CD4-positive, alpha-beta T cell treated with Interleukin-6 for 4 hours (primary cell): ENCODE measurements around the gene IRF2.

ENCODE experiments used
- DNase-seq: peaks from one replicate; pipeline ENCODE4 v3.0.0-alpha.2; 2020; ENCODE audit warnings: mixed read lengths

The IRF2 gene

DNA sequence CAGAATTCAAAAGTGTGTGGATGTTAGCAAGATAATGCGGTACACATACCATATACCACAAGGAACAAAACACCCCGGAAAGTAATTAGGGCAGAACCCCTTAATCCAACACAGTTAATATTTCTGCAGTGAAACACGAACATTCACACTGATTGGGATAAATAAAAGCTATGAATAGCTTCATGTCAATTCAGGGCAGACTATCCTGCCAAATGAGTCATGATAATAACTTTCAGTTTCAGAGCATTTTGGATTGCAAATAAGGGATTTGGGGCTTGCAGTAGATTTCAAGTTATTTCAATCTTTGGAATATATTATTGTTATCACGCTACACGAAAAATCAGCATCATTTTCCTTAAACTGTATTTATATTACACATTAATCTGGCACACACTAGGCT, 24.3 kb downstream of the IRF2 start:
- no peak for DNase-seq

DNA sequence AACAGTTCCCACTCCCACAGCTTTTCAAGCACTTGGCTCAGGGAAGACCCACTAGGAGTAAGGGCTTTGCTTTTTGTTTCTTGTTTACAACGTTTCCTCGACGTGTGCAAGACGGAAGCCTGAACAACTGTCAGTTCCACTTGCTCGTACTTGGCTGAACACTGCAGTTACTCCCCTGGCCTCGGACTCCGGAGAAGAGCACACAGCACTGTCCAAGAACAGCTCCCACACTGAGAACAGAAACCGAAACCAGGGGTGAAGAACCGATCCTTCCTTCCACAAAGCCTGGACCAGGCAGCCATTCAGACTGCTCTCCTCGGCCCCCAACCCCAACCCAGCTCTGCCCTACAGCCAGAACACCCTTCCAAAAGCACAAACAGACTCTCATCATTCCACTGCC, 25.5 kb downstream of the IRF2 start:
- peak; percentile 22 for DNase-seq

DNA sequence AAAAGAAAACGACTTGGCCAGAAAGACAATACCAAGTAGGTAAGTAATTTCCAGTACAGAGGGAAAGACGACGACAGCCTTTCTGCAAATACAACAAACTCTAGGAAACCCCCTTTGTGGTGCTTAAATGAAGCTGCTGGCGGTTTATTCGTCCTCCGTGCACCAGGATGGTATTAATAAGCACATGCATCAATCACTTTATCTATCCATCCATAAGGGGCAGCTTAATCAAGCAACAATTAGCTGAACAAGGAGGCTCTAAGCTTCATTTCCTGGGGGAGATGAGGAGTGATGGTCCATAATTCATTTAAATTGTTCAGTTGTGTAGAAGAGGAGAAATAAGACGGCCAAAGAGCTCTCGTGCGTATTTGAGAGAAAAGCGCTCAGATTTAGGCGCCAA, 26.2 kb downstream of the IRF2 start:
- no peak for DNase-seq

DNA sequence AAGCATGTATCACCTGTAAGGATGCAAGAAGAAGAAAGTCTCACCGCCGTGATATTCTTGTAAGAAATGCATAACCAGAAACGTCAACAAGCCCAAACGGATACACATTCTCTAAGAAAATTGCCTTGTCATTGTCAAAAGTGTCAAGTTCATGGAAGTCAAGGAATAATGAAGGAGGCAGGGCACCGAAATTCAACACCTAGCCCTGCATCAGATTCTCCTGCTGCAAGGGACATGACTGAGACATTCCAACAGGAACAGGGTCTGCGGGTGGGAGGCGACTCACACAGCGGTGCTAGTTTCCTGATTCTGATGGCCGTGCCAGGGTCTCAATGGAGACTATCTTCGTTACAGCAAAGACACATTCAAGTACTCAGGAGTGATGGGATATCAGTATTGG, 26.7 kb downstream of the IRF2 start:
- no peak for DNase-seq

DNA sequence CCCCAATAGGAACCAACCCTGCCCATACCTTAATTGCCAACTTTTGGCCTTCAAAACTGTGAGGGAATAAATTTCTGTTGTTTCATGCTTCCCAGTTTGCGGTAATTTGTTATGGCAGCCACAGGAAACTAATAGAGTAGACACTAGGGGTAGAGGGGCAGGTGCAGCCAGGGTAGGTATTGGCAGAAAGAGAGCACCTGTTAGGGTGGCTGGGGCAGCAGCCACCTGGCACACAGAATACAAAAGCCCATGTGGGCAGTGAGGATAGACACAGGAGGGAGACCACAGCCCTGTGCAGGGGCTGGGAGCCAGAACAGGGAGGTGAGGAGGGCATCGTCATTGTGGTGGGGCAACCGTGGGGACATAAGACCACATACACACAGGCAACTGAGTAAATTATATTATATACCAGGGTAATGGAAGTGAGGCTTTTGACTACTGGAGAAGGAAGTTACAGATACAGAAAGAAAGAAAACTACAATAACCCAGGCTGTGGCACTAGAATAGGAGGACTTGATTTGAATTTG, 28.2 kb downstream of the IRF2 start:
- DNase-seq: no peak

DNA sequence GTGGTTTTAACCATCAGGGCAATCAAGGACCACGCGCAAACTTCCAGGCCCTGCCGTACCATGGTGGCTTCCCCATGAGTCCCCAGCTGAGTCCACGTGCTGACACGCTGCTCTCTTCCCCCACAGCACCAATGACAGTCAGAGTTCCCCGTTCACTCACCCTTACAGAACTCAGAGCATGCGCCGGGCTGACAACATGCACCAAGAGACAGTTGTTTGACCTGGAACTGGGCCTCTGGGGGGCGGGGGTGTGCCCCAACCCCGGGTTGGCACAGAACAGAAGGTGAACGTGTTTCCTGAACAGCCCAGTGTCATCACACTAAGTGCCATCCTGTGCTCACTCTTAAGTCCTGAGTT, 29.4 kb downstream of the IRF2 start:
- DNase-seq: peak; percentile 49

DNA sequence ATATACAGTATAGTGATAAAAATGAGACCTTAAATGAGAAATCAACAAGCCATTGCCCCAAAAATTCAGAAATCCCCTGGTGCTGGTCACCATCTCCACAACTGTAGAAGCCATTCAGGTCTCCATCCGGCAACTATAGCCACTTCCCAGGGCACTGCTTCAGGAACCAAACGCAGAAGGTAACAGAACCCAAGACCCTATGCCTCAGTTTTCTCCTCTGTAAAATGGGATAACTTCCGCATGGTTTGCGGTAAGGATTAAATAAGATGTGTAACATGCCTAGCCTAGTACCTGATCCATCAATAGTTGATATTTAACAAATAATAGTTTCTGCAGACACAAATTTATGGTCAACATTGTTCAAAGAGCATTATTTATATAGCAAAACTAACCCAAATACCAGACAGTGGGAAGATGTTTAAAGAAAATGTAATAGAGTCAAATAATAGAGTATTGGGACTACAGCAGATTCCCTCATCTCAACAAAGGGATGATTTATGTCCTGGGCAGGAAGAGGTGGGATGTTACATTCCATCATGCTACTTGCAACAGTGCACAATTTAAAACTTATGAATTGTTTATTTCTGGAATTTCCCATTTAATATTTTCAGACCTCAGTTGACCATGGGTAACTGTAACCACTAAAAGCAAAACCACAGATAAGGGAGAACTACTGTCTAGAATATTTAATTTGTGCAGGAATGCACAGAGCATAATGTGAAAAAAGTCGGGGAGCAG, 30.0 kb downstream of the IRF2 start:
- no peak for DNase-seq

DNA sequence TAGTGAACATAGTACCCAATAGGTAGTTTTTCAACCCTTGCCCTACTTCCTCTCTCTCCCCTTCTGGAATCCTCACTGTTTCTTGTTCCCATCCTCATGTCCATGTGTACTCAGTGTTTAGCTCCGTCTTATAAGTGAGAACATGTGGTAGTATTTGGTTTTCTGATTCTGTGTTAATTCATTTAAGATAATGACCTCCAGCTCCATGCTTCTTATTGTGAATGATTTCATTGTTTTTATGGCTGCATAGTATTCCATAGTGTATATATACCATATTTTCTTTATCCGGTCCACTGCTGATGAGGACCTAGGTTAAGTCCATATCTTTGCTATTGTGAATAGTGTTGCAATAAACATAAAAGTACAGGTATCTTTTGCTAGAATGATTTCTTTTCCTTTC, 31.0 kb downstream of the IRF2 start:
- DNase-seq: no peak

DNA sequence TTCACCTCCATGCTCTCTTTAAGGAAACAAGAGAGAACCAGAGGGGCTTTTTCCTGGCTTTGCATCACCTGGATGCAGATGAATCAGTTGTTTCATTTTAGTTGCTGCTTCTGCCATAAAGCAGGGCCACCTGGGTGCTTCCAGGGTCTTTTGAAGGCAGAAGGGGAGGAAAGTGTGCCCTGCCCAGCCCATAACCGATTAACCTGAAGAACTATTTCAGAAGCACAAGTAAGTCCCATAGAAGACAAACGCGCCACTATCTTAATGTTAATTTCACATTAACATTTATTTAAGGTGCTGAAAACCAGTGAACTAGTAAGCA, 32.1 kb downstream of the IRF2 start:
- no peak for DNase-seq

DNA sequence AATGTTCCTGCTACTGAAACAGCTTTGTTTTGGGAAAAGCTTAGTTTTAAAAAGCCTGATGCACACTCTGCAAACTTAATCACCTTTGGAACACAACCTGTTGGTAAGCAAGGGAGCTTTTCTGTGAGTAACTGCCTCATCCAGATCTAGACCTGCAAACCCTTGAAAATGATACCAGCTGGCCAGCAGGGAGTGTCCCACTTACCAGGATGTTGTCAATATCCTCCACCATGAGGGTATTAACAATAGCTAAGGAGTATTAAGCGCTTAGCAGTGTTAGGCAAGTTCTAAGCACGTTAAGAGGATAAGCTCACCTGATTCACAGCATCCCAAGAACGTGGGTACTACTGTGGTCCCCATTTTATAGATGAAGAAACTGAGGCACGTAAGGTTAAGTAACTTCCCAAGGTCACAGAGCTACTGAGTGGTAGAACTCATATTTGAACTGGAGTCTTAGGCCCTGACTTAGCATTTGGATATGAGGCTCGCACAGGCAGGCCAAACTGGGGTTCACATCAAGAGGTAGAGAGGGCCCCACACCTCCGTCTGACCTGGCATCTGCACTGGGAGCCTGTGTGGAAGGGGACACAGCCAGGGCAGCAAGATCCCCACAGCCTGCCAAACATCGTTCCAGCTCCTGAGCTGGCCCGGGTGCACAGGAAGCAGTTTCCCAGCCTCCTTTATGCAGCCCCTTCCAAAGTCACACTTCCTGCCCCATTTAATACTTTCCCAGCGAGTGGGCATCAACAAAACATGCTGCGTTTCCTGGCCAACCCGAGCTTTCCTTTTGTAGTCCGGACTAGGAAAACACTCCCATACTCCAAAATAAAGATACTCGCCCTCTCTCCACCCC, 32.7 kb downstream of the IRF2 start:
- DNase-seq: no peak

DNA sequence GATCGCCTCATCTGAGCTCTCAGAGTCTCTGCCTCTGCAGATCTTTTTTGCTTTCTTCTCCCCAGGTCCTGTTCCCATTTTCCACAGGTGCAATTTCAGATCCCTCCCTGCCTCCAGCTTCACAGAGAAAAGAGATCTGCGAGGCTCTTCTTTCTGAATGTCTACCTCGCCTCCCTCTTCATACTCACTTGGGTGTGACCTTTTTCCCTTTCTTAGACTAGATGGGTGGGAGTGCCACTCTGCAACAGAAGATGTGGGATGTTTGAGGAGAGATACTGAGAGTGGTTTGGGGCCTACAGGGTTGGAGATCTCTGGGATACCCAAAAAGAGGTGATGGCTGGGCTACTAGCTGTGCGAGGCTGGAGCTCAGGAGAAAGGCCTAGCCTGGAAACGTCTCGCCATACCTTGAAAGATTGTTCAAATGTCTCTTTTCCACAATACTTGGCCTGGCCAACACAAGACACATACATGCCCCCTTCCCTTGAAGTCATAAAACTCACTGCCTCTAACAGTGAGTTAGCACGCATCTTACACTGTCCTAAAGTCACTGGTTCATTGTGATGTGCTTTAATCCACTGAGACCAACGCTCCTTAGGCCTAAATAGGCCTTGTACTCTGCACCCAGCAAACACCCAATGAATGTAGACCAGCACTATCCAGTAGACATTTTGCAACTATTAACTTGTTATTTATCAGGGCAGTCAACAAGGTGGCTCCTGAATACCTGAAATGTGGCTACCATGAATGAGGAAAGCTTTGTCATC, 33.6 kb downstream of the IRF2 start:
- DNase-seq: no peak

DNA sequence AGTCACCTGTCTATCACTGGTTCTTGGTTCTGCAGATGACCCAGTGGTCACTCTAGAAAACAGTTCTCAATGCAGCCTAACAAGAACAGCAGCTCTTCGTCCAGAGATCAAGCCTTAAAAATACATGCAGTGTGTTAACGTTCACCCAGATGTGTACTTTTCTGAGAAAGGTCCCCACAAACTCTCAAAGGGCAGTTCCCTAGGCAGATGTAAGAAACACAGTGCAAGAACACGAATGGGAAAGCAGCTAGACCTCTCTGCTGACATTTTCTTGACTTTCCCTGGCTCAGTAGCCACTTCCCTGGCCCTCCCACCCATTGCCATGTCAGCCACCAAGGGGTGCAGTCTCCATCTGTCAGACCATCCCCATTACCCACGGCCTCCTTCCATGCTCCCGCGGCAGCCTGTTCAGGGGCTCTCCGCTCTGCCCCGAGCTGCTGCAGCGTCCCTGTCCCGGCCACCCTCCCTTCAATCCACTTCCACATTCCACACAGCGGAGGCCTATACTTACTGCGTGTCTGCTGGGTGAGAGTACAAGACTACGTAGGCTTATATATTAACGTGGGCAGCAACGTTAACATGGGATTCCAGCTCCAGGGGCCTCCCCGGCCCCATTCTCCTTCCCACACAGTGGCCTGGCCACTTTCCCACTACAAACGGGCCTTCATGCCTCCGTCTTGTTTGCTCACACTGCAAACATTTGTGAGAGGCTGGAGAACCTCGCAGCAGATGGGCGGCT, 34.3 kb downstream of the IRF2 start:
- DNase-seq: no peak

DNA sequence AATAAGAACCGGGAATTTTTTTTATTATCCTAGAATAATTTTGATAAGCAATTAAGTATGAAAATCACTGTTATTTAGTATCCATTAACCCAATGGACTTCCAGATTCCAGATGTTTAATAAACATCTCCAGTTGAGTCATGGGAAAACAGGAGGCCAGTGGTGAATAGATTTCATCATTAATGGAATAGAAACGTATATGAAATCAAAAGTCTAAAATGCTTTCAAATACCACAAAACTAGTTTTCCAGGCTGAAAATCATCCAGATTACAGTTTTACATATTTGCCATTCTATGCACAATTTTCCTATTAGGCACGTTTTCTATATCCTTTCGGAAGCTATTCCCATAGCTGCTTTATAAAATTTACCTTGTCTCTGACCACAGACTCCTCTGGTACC, 35.0 kb downstream of the IRF2 start:
- no peak for DNase-seq

DNA sequence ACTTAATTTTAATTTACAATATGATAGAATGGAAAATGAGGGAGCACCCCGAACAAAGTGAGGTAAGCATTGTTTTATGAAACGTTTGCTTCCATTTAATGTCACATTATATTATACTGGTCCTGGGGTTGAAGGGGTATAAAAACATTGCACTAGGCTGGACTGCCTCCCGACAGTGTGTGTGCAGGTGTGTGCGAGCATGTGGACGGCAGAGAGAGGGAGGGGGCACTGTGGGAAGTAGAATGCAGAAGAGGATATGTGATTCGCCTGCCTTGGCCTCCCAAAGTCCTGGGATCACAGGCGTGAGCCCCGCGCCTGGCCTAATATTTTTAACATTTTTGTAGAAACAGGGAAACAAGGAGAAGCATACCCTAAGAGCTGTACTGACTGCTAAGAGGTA, 36.0 kb downstream of the IRF2 start:
- DNase-seq: no peak

DNA sequence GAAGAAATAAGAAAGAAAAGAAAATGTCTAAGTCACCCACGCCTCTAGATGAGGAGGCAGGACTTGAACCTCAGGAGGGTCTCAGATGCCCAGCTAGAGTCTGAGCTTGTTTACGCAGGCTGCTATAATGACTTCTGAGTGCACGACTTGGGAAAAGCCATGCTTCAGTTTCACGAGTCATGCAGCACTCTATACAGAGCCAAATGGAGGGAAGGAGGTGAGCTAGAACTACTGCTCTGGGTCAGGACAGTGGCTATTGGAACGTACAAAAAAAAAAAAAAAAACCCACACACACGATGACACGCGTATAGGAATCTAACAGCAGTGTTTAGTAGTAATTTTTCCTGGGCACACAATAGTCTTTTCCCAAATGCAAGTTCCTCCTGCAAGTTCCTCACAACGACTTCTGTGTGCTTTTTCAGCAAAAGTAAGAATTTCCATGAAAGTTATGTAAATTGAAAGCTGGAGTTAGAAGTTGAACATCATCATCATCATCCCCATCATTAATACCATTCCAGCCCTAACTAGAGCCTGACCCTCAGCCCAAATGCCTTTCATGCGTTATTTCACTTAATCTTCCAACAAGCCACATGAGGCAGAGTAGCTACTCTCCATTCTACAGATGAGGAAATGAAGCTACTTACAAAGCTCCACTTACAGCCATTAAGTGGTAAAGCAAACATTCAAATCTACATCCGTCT, 36.6 kb downstream of the IRF2 start:
- no peak for DNase-seq

DNA sequence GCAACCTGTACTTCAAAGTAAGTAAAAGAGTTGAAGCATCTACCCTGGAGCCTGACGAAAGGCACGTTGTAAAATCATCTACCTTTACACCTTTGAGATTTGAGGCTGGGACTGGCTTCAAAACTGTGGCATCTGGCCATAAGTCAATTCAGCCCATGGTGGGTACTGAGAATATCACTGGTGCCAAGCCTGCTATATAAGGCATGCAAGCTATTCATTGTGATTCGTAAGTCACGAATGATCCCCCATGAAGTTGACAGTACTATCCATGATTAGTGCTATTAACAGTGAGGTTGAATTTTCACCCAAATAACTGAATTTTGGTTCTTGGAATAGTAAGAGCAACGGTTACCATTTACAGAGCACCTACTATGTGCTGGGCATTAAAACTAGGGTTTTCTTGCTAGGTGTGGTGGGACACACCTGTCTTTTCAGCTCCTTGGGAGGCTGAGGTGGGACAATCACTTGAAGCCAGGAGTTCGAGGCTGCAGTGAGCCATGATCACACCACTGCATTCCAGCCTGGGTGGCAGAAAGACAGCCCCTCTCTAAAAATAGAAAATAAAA, 39.8 kb downstream of the IRF2 start:
- no peak for DNase-seq

DNA sequence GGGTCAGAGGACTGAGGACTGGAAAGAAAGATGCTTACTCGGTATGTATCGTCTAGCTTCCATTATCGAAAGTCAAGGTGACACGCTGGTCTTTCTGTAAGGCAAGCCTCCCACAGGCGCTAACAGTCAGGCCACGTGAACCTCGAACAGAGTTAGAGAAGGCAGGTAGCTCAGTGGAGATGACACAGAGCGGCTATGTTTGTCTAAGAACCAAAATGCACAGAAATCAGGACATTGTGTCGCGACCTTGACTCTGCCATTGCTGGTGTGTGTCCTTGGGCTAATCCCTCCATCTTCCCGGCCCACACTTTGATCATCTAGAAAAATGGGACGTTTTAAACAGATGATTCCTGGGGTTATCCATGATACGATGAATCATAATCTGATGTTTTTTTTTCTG, 40.3 kb downstream of the IRF2 start:
- no peak for DNase-seq

DNA sequence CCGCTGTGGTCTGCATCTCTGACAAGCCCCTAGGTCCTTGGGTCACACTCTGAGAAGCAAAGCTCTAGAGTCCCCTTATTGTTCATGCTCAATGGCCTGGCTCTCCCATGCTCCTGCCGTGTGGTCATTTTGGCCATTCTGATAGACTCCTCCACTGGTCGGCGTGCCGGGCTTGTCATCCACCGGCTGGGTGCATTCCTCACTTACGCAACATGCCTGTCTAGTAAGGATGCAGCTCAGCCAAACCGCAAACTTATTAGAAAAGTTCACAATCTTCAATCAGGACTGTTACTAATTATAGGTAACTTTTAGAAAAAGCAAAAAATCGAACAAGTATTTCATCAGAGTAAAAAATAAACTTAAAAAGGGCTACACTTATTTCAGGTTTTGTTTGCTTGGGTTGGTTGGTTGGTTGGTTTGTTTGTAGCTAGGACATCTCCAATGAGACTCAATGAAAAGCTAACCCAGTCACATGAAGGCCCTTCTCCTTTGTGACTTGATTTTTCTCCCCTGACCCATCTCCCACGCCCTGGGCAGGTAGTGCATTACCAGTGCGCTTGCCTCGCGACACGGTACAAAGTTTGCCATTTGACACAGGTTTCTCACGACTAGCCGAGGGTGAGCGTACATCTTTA, 41.0 kb downstream of the IRF2 start:
- DNase-seq: no peak

DNA sequence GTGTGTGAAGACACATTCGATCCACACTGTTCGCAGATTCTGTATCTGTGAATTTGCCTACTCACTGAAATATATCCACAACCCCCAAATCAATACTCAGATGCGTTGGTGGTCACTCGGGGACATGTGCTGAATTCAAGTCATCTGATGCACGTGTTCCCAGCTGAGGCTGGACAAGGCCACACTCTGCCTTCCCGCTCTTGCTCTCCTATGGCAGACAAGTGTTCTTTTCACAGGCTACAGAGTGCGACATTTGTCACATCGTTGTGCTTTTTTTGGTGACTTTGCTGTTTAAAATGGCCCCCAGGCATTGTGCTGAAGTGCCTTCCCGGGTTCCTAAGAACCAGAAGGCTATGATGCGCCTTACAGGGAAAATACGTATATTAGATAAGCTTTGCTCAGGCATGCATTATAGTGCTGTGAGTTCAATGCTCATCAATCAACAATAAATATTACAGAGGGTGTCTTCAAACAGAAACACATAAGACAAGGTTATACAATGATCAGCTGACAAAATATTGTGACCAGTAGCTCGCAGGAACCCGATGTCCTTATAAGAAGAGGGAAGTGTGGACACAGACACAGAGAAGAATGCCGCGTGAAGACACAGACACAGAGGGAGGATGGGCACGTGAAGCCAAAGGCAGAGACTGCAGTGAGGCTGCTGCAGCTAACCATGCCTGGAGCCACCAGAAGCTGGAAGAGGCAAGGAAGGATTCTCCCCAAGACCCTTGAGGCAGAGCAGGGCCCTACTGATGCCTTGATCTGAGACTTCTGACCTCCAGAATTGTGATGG, 42.0 kb downstream of the IRF2 start:
- DNase-seq: no peak

DNA sequence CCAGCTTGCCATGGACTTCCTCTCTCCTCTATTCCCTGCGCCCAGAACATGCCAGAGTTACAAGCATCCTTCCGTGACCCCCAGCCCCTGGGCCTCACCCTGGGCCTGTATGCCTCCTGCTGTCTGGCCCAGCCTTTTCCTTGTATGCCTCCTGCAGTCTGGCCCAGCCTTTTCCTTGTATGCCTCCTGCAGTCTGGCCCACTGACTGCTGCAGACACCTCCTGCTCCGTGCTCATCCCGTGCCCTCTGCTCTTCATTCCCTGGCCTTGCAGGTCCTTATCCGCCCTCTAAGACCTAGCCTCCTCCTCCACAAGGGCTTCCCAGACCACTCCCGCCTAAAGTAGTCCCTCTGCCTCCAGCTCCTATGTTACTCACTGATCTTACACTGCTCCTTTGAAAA, 44.2 kb downstream of the IRF2 start:
- no peak for DNase-seq

DNA sequence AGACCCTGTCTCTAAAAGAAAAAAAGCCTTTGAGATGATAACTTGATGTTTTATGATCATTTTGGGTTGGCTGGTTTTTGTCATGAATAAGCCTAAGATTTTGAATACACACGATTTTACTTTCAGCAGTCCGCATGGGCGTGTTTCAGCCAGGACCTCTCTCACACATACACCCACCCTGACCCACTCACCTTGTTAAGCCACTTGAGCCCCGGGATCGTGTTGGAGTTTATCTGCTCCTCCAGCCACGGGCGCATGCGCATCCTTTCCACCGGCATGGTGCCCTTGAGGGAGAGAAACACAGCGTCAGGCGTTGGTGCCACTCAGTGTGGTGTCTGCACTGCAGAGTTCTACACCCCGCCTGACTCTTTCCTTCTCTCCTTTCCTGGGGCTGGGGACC, 45.6 kb downstream of the IRF2 start:
- DNase-seq: no peak
